GM23338 (cell line): ENCODE measurements around the gene CELF2. TPM values are rescaled to one million over a fixed set of nuclear protein-coding genes. Genes with fewer than 3 reads are reported as not detected.

Source experiments
- ATAC-seq: fragments of 200-7000 bp; cut with Tn5 transposase; 3 replicates; pipeline ENCODE4 v1.9.1; 2020
- DNase-seq: peaks from one replicate; pipeline ENCODE4 v3.0.0-alpha.2; 2015; ENCODE audit warnings: low spot score
- H2AFZ ChIP-seq: fragments of 200-600 bp; sonication (generic); 2 replicates; pipeline ENCODE4 v1.8.0; 2016; ENCODE audit warnings: antibody characterized with exemption, mild to moderate bottlenecking, moderate library complexity
- H3F3A ChIP-seq: fragments of 200-600 bp; sonication (generic); replicated peaks from 2 replicates; pipeline ENCODE4 v1.8.0; 2017; ENCODE audit warnings: antibody characterized with exemption, mixed run types, low read depth
- H3K27ac ChIP-seq: fragments of 200-600 bp; sonication (generic); 2 replicates; pipeline ENCODE4 v1.6.1; 2016; ENCODE audit warnings: low read depth
- H3K27me3 ChIP-seq: fragments of 200-600 bp; sonication (generic); 2 replicates; pipeline ENCODE4 v1.8.0; 2016; ENCODE audit warnings: mild to moderate bottlenecking, mixed run types, moderate library complexity; ENCODE audit not compliant: insufficient read depth
- H3K36me3 ChIP-seq: fragments of 200-600 bp; sonication (generic); 2 replicates; pipeline ENCODE4 v1.8.0; 2016; ENCODE audit warnings: mild to moderate bottlenecking; ENCODE audit not compliant: insufficient read depth
- H3K4me1 ChIP-seq: fragments of 200-600 bp; sonication (generic); 2 replicates; pipeline ENCODE4 v1.8.0; 2016; ENCODE audit warnings: mild to moderate bottlenecking, moderate library complexity; ENCODE audit not compliant: insufficient read depth
- H3K4me2 ChIP-seq: fragments of 200-600 bp; sonication (generic); 2 replicates; pipeline ENCODE4 v1.7.1; 2017; ENCODE audit warnings: mixed run types
- H3K4me3 ChIP-seq: fragments of 200-600 bp; sonication (generic); 2 replicates; pipeline ENCODE4 v1.6.1; 2016; ENCODE audit warnings: mixed run types
- H3K79me2 ChIP-seq: fragments of 200-600 bp; sonication (generic); replicated peaks from 2 replicates; pipeline ENCODE4 v1.8.0; 2017; ENCODE audit warnings: mild to moderate bottlenecking; ENCODE audit not compliant: insufficient read depth
- H3K9me2 ChIP-seq: fragments of 200-600 bp; sonication (generic); 2 replicates; pipeline ENCODE4 v1.8.0; 2017; ENCODE audit not compliant: insufficient read depth
- H4K20me1 ChIP-seq: fragments of 200-600 bp; sonication (generic); replicated peaks from 2 replicates; pipeline ENCODE4 v1.8.0; 2017; ENCODE audit warnings: mild to moderate bottlenecking; ENCODE audit not compliant: insufficient read depth
- H3K27ac Mint-ChIP-seq: 2 replicates; pipeline ENCODE4 v1.8.0; 2020; ENCODE audit warnings: inconsistent platforms, mild to moderate bottlenecking, moderate library complexity, mixed read lengths
- H3K27me3 Mint-ChIP-seq: 3 replicates; pipeline ENCODE4 v1.8.0; 2022; ENCODE audit warnings: low read depth, mild to moderate bottlenecking, moderate library complexity, mixed read lengths, inconsistent platforms; ENCODE audit not compliant: insufficient read depth, poor library complexity
- H3K36me3 Mint-ChIP-seq: 3 replicates; pipeline ENCODE4 v1.8.0; 2021; ENCODE audit warnings: low read depth, mild to moderate bottlenecking, inconsistent platforms, moderate library complexity, mixed read lengths
- H3K4me1 Mint-ChIP-seq: 3 replicates; pipeline ENCODE4 v1.8.0; 2020; ENCODE audit warnings: mild to moderate bottlenecking, inconsistent platforms, mixed read lengths
- H3K4me3 Mint-ChIP-seq: 3 replicates; pipeline ENCODE4 v1.8.0; 2021; ENCODE audit warnings: moderate library complexity, mild to moderate bottlenecking, inconsistent platforms, mixed read lengths
- H3K9me3 Mint-ChIP-seq: 3 replicates; pipeline ENCODE4 v1.8.0; 2020; ENCODE audit warnings: moderate library complexity, mild to moderate bottlenecking, inconsistent platforms, mixed read lengths
- CREB1 ChIP-seq: fragments of 250-450 bp; sonication (Bioruptor Pico); IDR thresholded peaks from 2 replicates; pipeline ENCODE4 v1.5.0; 2020; ENCODE audit warnings: low read depth, mild to moderate bottlenecking, moderate library complexity
- CTCF ChIP-seq, 2 experiments: fragments of 200-600 bp in 1 of 2; sonication (generic) in 1 of 2; conservative IDR thresholded peaks; 2 replicates each; pipeline versions ENCODE4 v1.5.1 to v1.6.1; 2016 to 2017; ENCODE audit warnings: antibody characterized with exemption in 2 of 2, low read depth in 2 of 2, mild to moderate bottlenecking in 2 of 2, moderate library complexity in 1 of 2
- ETS1 ChIP-seq: IDR thresholded peaks from 2 replicates; pipeline ENCODE4 v1.6.1; 2016; ENCODE audit warnings: antibody characterized with exemption
- EZH2 ChIP-seq: fragments of 200-600 bp; sonication (generic); IDR thresholded peaks from one replicate; pipeline ENCODE4 v1.8.0; 2017; ENCODE audit warnings: antibody characterized with exemption, mild to moderate bottlenecking, low read depth; ENCODE audit not compliant: unreplicated experiment
- EZH2phosphoT487 ChIP-seq: fragments of 200-600 bp; sonication (generic); IDR thresholded peaks from one replicate; pipeline ENCODE4 v1.8.1; 2018; ENCODE audit warnings: antibody characterized with exemption; ENCODE audit not compliant: unreplicated experiment
- JUNB ChIP-seq: IDR thresholded peaks from one replicate; pipeline ENCODE4 v1.6.1; 2016; ENCODE audit warnings: antibody characterized with exemption; ENCODE audit not compliant: unreplicated experiment
- NANOG ChIP-seq: IDR thresholded peaks from 2 replicates; pipeline ENCODE4 v1.6.1; 2016; ENCODE audit warnings: antibody characterized with exemption, borderline replicate concordance
- POLR2AphosphoS5 ChIP-seq: IDR thresholded peaks from 2 replicates; pipeline ENCODE4 v1.6.1; 2016; ENCODE audit warnings: antibody characterized with exemption, low read depth
- REST ChIP-seq: IDR thresholded peaks from one replicate; pipeline ENCODE4 v1.6.1; 2018; ENCODE audit warnings: antibody characterized with exemption; ENCODE audit not compliant: unreplicated experiment
- STAT1 ChIP-seq: IDR thresholded peaks from one replicate; pipeline ENCODE4 v1.6.1; 2016; ENCODE audit warnings: antibody characterized with exemption; ENCODE audit not compliant: unreplicated experiment
- ZNF114 ChIP-seq: fragments of 250-450 bp; sonication (Bioruptor Pico); IDR thresholded peaks from 2 replicates; pipeline ENCODE4 v1.5.0; 2020; ENCODE audit warnings: mild to moderate bottlenecking, moderate library complexity
- ZNF331 ChIP-seq: fragments of 250-450 bp; sonication (Bioruptor Pico); IDR thresholded peaks from 2 replicates; pipeline ENCODE4 v1.5.0; 2020; ENCODE audit warnings: low read depth, mild to moderate bottlenecking, moderate library complexity
- ZNF462 ChIP-seq: fragments of 250-450 bp; sonication (Bioruptor Pico); IDR thresholded peaks from 2 replicates; pipeline ENCODE4 v1.5.0; 2020; ENCODE audit warnings: mild to moderate bottlenecking, moderate library complexity
- polyA plus RNA-seq: library from polyadenylated mRNA; unstranded; fragments of >200 nt; fragmentation: Nextera tagmentation; extraction: Ambion mirVana; gene quantifications from 2 replicates; pipeline ENCODE4 v1.2.1, GENCODE V29; 2016
- total RNA-seq: library from RNA; depleted of rRNA; stranded (reverse); fragments of >200 nt; shearing (Covaris generic); gene quantifications from 2 replicates; pipeline ENCODE4 v1.2.3, GENCODE V29; 2014

Gene CELF2
- total and polyA plus RNA-seq, 2 experiments from 2014 or later = 18.1 to 22.5 TPM

- H3K4me3 Mint-ChIP-seq = no peak overlapping the region
- Histone ChIP-seq H2AFZ (0 out of 2 replicates have a peak overlapping the region, but pooled peaks have one; percentile 45), H3K4me2 (0 out of 2 replicates have a peak overlapping the region, but pooled peaks have one; percentile 42), H3F3A (no peaks in the 10 kb centered on the region), H3K27me3 (no peaks in the 10 kb centered on the region), H3K9me2 (no peaks in the 10 kb centered on the region), H3K79me2 (no peaks in the 10 kb centered on the region), H3K4me3 (no peak overlapping the region), H3K4me1 (peaks cover 22% of the 10 kb centered on the region), H3K36me3 (no peaks in the 10 kb centered on the region), H3K27ac (no peak overlapping the region), H4K20me1 (no peaks in the 10 kb centered on the region)
- DNase-seq = no peak
- ATAC-seq = peak; percentile 32
- no peak overlapping the region for H3K27ac Mint-ChIP-seq
- no peak for TF ChIP-seq NANOG
- no peak for TF ChIP-seq STAT1
- no peak for TF ChIP-seq CTCF (conservative IDR thresholded peaks at IDR 0.05; ENCODE audit: low read depth in 2 of 2)
- no peak for TF ChIP-seq JUNB
- no peak for TF ChIP-seq REST
- no peak for TF ChIP-seq CREB1 (CRISPR knock-in tag)
- TF ChIP-seq ETS1 = no peak
- no peak for TF ChIP-seq ZNF114 (CRISPR knock-in tag)
- no peak for TF ChIP-seq EZH2phosphoT487
- no peak for TF ChIP-seq ZNF462 (CRISPR knock-in tag)
- TF ChIP-seq EZH2 = no peak
- no peak for TF ChIP-seq POLR2AphosphoS5
- TF ChIP-seq ZNF331 (CRISPR knock-in tag) = no peak
- peaks cover 27% of the 10 kb centered on the region for H3K4me1 Mint-ChIP-seq
- no peaks in the 10 kb centered on the region for H3K36me3 Mint-ChIP-seq
- no peaks in the 10 kb centered on the region for H3K9me3 Mint-ChIP-seq
- peaks cover 3% of the 10 kb centered on the region for H3K27me3 Mint-ChIP-seq
Measured at GRCh38 chr10:11270858-11271179, 253.1 kb downstream of the CELF2 start.
